SK-N-SH treated with all-trans-retinoic acid at 6 μM for 48 hours (cell line): ENCODE results near the gene GNPTAB.

ENCODE experiments used
- ATAC-seq: fragments of 200-7000 bp; cut with Tn5 transposase; 3 replicates; pipeline ENCODE4 v1.9.1; 2020; ENCODE audit warnings: mild to moderate bottlenecking, moderate library complexity
- BACH2 ChIP-seq: fragments of 250-450 bp; sonication (Bioruptor Pico); IDR thresholded peaks from 2 replicates; pipeline ENCODE4 v1.9.0; 2021; ENCODE audit warnings: mild to moderate bottlenecking, borderline replicate concordance
- CREB5 ChIP-seq: fragments of 250-450 bp; sonication (Bioruptor Pico); IDR thresholded peaks from 2 replicates; pipeline ENCODE4 v1.5.1; 2020; ENCODE audit warnings: low read depth, mild to moderate bottlenecking, moderate library complexity
- CSDC2 ChIP-seq: fragments of 250-450 bp; sonication (Bioruptor Pico); IDR thresholded peaks from 2 replicates; pipeline ENCODE4 v1.5.0; 2020; ENCODE audit warnings: mild to moderate bottlenecking, moderate library complexity
- CSRNP3 ChIP-seq: fragments of 250-450 bp; sonication (Bioruptor Pico); IDR thresholded peaks from 2 replicates; pipeline ENCODE4 v1.5.1; 2021; ENCODE audit warnings: mild to moderate bottlenecking, moderate library complexity
- ESRRG ChIP-seq: fragments of 250-450 bp; sonication (Bioruptor Pico); IDR thresholded peaks from 2 replicates; pipeline ENCODE4 v1.6.1; 2021; ENCODE audit warnings: mild to moderate bottlenecking
- GLIS3 ChIP-seq: fragments of 250-450 bp; sonication (Bioruptor Pico); IDR thresholded peaks from 2 replicates; pipeline ENCODE4 v1.5.0; 2020; ENCODE audit warnings: mild to moderate bottlenecking, moderate library complexity
- ISL1 ChIP-seq: fragments of 250-450 bp; sonication (Bioruptor Pico); IDR thresholded peaks from 2 replicates; pipeline ENCODE4 v2.1.2; 2022; ENCODE audit warnings: mild to moderate bottlenecking, moderate library complexity
- OSR1 ChIP-seq: fragments of 250-450 bp; sonication (Bioruptor Pico); IDR thresholded peaks from 2 replicates; pipeline ENCODE4 v1.8.0; 2022; ENCODE audit warnings: moderate library complexity, mild to moderate bottlenecking, inconsistent platforms
- PATZ1 ChIP-seq: fragments of 250-450 bp; sonication (Bioruptor Pico); IDR thresholded peaks from 2 replicates; pipeline ENCODE4 v1.8.0; 2020; ENCODE audit warnings: mild to moderate bottlenecking, moderate library complexity, borderline replicate concordance
- POU6F1 ChIP-seq: fragments of 250-450 bp; sonication (Bioruptor Pico); IDR thresholded peaks from 2 replicates; pipeline ENCODE4 v1.8.0; 2021; ENCODE audit warnings: low read depth, mild to moderate bottlenecking, moderate library complexity, borderline replicate concordance
- PPARA ChIP-seq: fragments of 250-450 bp; sonication (Bioruptor Pico); IDR thresholded peaks from 2 replicates; pipeline ENCODE4 v1.5.0; 2020; ENCODE audit warnings: mild to moderate bottlenecking, borderline replicate concordance
- TOX ChIP-seq: fragments of 250-450 bp; sonication (Bioruptor Pico); IDR thresholded peaks from 2 replicates; pipeline ENCODE4 v1.8.0; 2021; ENCODE audit warnings: mild to moderate bottlenecking, moderate library complexity, borderline replicate concordance
- TSHZ2 ChIP-seq: fragments of 250-450 bp; sonication (Bioruptor Pico); IDR thresholded peaks from 2 replicates; pipeline ENCODE4 v1.5.0; 2020; ENCODE audit warnings: mild to moderate bottlenecking, moderate library complexity
- ZC3H10 ChIP-seq: fragments of 250-450 bp; sonication (Bioruptor Pico); IDR thresholded peaks from 2 replicates; pipeline ENCODE4 v1.5.1; 2021; ENCODE audit warnings: mild to moderate bottlenecking, moderate library complexity
- ZFP3 ChIP-seq: fragments of 250-450 bp; sonication (Bioruptor Pico); IDR thresholded peaks from 2 replicates; pipeline ENCODE4 v1.5.0; 2020; ENCODE audit warnings: mild to moderate bottlenecking, moderate library complexity
- ZFP30 ChIP-seq: fragments of 450-650 bp; formaldehyde crosslinking; IDR thresholded peaks from 2 replicates; pipeline ENCODE4 v1.5.0; 2022; ENCODE audit warnings: mild to moderate bottlenecking, moderate library complexity
- ZNF565 ChIP-seq: fragments of 450-650 bp; formaldehyde crosslinking; conservative IDR thresholded peaks from 2 replicates; pipeline ENCODE4 v1.5.0; 2020; ENCODE audit warnings: low read depth, mild to moderate bottlenecking, moderate library complexity
- ZNF8 ChIP-seq: fragments of 450-650 bp; formaldehyde crosslinking; IDR thresholded peaks from 2 replicates; pipeline ENCODE4 v1.5.0; 2020; ENCODE audit warnings: mild to moderate bottlenecking, moderate library complexity

Gene GNPTAB

GRCh38 chr12:101720118-101720517 is 110.6 kb downstream of the GNPTAB start:
- TF ChIP-seq BACH2 (CRISPR knock-in tag) (no peak), GLIS3 (no peak), OSR1 (CRISPR knock-in tag) (no peak), CSRNP3 (CRISPR knock-in tag) (no peak), CSDC2 (CRISPR knock-in tag) (no peak), ZFP30 (no peak), ZNF8 (no peak), POU6F1 (CRISPR knock-in tag) (no peak), ZC3H10 (CRISPR knock-in tag) (no peak), ESRRG (CRISPR knock-in tag) (no peak)
- ATAC-seq = no peak

GRCh38 chr12:101719566-101719965 is 111.2 kb downstream of the GNPTAB start:
- TF ChIP-seq POU6F1 (CRISPR knock-in tag) (no peak), GLIS3 (no peak), CREB5 (CRISPR knock-in tag) (no peak)
- no peak for ATAC-seq

- ATAC-seq = no peak
- no peak for TF ChIP-seq ISL1 (CRISPR knock-in tag)
- TF ChIP-seq TSHZ2 = no peak
- no peak for TF ChIP-seq GLIS3
- TF ChIP-seq ZNF565 = no peak
- no peak for TF ChIP-seq TOX (CRISPR knock-in tag)
- no peak for TF ChIP-seq BACH2 (CRISPR knock-in tag)
- no peak for TF ChIP-seq ZC3H10 (CRISPR knock-in tag)
Measured at GRCh38 chr12:101714877-101715444, 115.8 kb downstream of the GNPTAB start.

GRCh38 chr12:101713930-101714329 is 116.8 kb downstream of the GNPTAB start:
- no peak for TF ChIP-seq ESRRG (CRISPR knock-in tag)
- TF ChIP-seq CSDC2 (CRISPR knock-in tag) = no peak
- no peak for TF ChIP-seq PATZ1 (CRISPR knock-in tag)
- TF ChIP-seq PPARA = no peak
- no peak for TF ChIP-seq ZFP3 (CRISPR knock-in tag)
- no peak for ATAC-seq
